Vagina (tissue), 2 donors: ENCODE results near the gene USH2A. TPM values are rescaled to one million over a fixed set of nuclear protein-coding genes. Genes with fewer than 3 reads are reported as not detected.

ENCODE experiments used
- DNase-seq, 2 donors: peaks; one replicate each; pipeline ENCODE4 v3.0.0-alpha.2; 2017; ENCODE audit errors: extremely low spot score in 2 of 2
- H3K27ac ChIP-seq: fragments of 200-600 bp; sonication (generic); one replicate; pipeline ENCODE4 v1.5.1; 2019
- H3K27me3 ChIP-seq: fragments of 200-600 bp; sonication (generic); one replicate; pipeline ENCODE4 v1.5.1; 2019
- H3K36me3 ChIP-seq, 2 donors: fragments of 200-600 bp; sonication (generic); one replicate each; pipeline ENCODE4 v1.5.1; 2017 to 2019
- H3K4me1 ChIP-seq: fragments of 200-600 bp; sonication (generic); one replicate; pipeline ENCODE4 v1.5.1; 2019
- H3K4me3 ChIP-seq, 2 donors: fragments of 200-600 bp; sonication (generic); 1 replicate in 1 of 2; 2 replicates in 1 of 2; pipeline ENCODE4 v1.5.1; 2016 to 2019
- H3K9me3 ChIP-seq: fragments of 200-600 bp; sonication (generic); one replicate; pipeline ENCODE4 v1.5.1; 2019
- POLR2A ChIP-seq, 2 donors: fragments of 450-650 bp; IDR thresholded peaks; one replicate each; pipeline ENCODE4 v1.6.1; 2017; ENCODE audit warnings: antibody characterized with exemption in 2 of 2, mild to moderate bottlenecking in 2 of 2, moderate library complexity in 2 of 2
- POLR2AphosphoS5 ChIP-seq, 2 donors: sonication (generic); formaldehyde crosslinking; IDR thresholded peaks; one replicate each; pipeline ENCODE4 v1.9.0; 2017; ENCODE audit warnings: antibody characterized with exemption in 2 of 2, mild to moderate bottlenecking in 2 of 2, low read depth in 1 of 2; ENCODE audit not compliant: insufficient read depth in 1 of 2
- intact Hi-C: fragments of 100-400 bp; cut with DNase I; formaldehyde crosslinking; loops from one replicate; pipeline ENCODE4 v1.15.1; 2023
- total RNA-seq: library from RNA; depleted of rRNA; stranded (reverse); fragments of >200 nt; gene quantifications from one replicate; pipeline ENCODE4 v1.2.3, GENCODE V29; 2016
- TF ChIP-seq, protein P1 (sequence below), 3 experiments: fragments of 450-650 bp in 2 of 3; fragments of 200-600 bp in 1 of 3; sonication (generic) in 1 of 3; IDR thresholded peaks; one replicate each; pipeline ENCODE4 v1.5.1; 2017 to 2019; ENCODE audit warnings: antibody characterized with exemption in 3 of 3, mild to moderate bottlenecking in 2 of 3, moderate library complexity in 2 of 3

The USH2A gene
- total RNA-seq, 1 donor from 2014 or later: under 0.01 TPM

DNA sequence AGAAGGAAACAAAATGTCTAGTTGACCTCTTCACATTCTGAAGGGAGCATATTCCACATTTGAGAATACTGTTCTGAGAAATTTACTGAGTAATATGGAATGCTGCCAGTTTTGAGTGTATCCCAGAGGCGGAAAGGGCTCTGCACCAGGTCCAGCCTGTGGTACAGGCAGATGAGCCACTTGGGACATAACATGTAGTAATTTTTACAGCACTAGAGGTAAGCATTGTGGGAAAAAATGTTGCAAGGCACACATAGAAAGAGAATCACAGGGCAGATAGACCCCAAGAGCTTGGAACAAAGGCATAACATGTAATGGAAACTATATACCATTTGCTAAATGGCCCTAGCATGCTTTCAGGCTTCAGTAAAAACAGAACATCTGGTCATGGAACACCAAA, 228.5 kb downstream of the USH2A start:
- no peaks in the 10 kb centered on the region for H3K9me3 ChIP-seq
- no peak overlapping the region for H3K4me3 ChIP-seq
- DNase-seq: no peak
- intact Hi-C loops: no loop called here
- TF ChIP-seq POLR2AphosphoS5 (IDR thresholded peaks at IDR 0.05; ENCODE audit: insufficient read depth in 1 of 2, low read depth in 1 of 2): no peak
- no peak for TF ChIP-seq POLR2A (IDR thresholded peaks at IDR 0.05)
- TF ChIP-seq, protein P1, sequence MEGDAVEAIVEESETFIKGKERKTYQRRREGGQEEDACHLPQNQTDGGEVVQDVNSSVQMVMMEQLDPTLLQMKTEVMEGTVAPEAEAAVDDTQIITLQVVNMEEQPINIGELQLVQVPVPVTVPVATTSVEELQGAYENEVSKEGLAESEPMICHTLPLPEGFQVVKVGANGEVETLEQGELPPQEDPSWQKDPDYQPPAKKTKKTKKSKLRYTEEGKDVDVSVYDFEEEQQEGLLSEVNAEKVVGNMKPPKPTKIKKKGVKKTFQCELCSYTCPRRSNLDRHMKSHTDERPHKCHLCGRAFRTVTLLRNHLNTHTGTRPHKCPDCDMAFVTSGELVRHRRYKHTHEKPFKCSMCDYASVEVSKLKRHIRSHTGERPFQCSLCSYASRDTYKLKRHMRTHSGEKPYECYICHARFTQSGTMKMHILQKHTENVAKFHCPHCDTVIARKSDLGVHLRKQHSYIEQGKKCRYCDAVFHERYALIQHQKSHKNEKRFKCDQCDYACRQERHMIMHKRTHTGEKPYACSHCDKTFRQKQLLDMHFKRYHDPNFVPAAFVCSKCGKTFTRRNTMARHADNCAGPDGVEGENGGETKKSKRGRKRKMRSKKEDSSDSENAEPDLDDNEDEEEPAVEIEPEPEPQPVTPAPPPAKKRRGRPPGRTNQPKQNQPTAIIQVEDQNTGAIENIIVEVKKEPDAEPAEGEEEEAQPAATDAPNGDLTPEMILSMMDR (IDR thresholded peaks at IDR 0.05): no peak
- H3K36me3 ChIP-seq: no peaks in the 10 kb centered on the region
- no peak overlapping the region for H3K27ac ChIP-seq
- no peaks in the 10 kb centered on the region for H3K27me3 ChIP-seq
- H3K4me1 ChIP-seq: no peaks in the 10 kb centered on the region

- no peak for TF ChIP-seq POLR2A (IDR thresholded peaks at IDR 0.05)
- TF ChIP-seq, protein P1 (IDR thresholded peaks at IDR 0.05): no peak
- TF ChIP-seq POLR2AphosphoS5 (IDR thresholded peaks at IDR 0.05; ENCODE audit: insufficient read depth in 1 of 2, low read depth in 1 of 2): no peak
- no peak for DNase-seq
- Histone ChIP-seq H3K4me3 (no peak overlapping the region), H3K9me3 (no peaks in the 10 kb centered on the region), H3K36me3 (no peaks in the 10 kb centered on the region), H3K4me1 (no peaks in the 10 kb centered on the region), H3K27ac (no peak overlapping the region), H3K27me3 (no peaks in the 10 kb centered on the region)
- intact Hi-C loops: no loop called here
These were observed 229.3 kb downstream of the USH2A start for GRCh38 chr1:216193839-216194443.

- no peak for DNase-seq
- TF ChIP-seq POLR2AphosphoS5 (IDR thresholded peaks at IDR 0.05; ENCODE audit: insufficient read depth in 1 of 2, low read depth in 1 of 2) (no peak), POLR2A (IDR thresholded peaks at IDR 0.05) (no peak)
- TF ChIP-seq, protein P1 (IDR thresholded peaks at IDR 0.05): no peak
- Histone ChIP-seq H3K27ac (no peak overlapping the region), H3K9me3 (no peaks in the 10 kb centered on the region), H3K27me3 (no peaks in the 10 kb centered on the region), H3K4me3 (no peak overlapping the region), H3K4me1 (no peaks in the 10 kb centered on the region), H3K36me3 (no peaks in the 10 kb centered on the region)
- intact Hi-C loops: no loop called here
These were observed 232.8 kb downstream of the USH2A start for GRCh38 chr1:216190438-216190837.

- Histone ChIP-seq H3K27ac (no peak overlapping the region), H3K36me3 (no peaks in the 10 kb centered on the region), H3K9me3 (no peaks in the 10 kb centered on the region), H3K4me1 (no peaks in the 10 kb centered on the region), H3K27me3 (no peaks in the 10 kb centered on the region), H3K4me3 (no peak overlapping the region)
- TF ChIP-seq POLR2AphosphoS5 (IDR thresholded peaks at IDR 0.05; ENCODE audit: insufficient read depth in 1 of 2, low read depth in 1 of 2) (no peak), POLR2A (IDR thresholded peaks at IDR 0.05) (no peak)
- TF ChIP-seq, protein P1 (IDR thresholded peaks at IDR 0.05): no peak
- intact Hi-C loops: no loop called here
- no peak for DNase-seq
These were observed 236.4 kb downstream of the USH2A start for GRCh38 chr1:216186816-216187215.

GRCh38 chr1:216186141-216186540, 237.1 kb downstream of the USH2A start:
- Histone ChIP-seq H3K27ac (no peak overlapping the region), H3K27me3 (no peaks in the 10 kb centered on the region), H3K4me1 (no peaks in the 10 kb centered on the region), H3K9me3 (no peaks in the 10 kb centered on the region), H3K4me3 (no peak overlapping the region), H3K36me3 (no peaks in the 10 kb centered on the region)
- intact Hi-C loops: no loop called here
- TF ChIP-seq, protein P1 (IDR thresholded peaks at IDR 0.05): no peak
- TF ChIP-seq POLR2AphosphoS5 (IDR thresholded peaks at IDR 0.05; ENCODE audit: insufficient read depth in 1 of 2, low read depth in 1 of 2): no peak
- DNase-seq: no peak
